Activated T-helper 2 cell treated with anti-CD3 and anti-CD28 coated beads, Interferon-gamma antibody, Interleukin-2, Interleukin-4, amounts not matched to agents 10 μg/mL and 5 μg/mL and 100 μg/mL, durations not matched to agents 14 hours and 24 hours and 36 hours (primary cell): ENCODE results near the gene PCYT1A. TPM values are rescaled to one million over a fixed set of nuclear protein-coding genes. Genes with fewer than 3 reads are reported as not detected.
"Not testable (repeated sequence)": the region's sequence is repeated elsewhere in the genome, so short reads cannot be mapped to it uniquely, and the experiment has no call there.

Experiments used
- DNase-seq: peaks from one replicate; pipeline ENCODE4 v3.0.0; 2021; ENCODE audit warnings: low spot score
- H3K27ac Mint-ChIP-seq: one replicate; pipeline ENCODE4 v1.8.0; 2021; ENCODE audit warnings: mixed read lengths
- H3K27me3 Mint-ChIP-seq: one replicate; pipeline ENCODE4 v1.8.0; 2021; ENCODE audit warnings: low read depth, mixed read lengths
- H3K36me3 Mint-ChIP-seq: one replicate; pipeline ENCODE4 v1.8.0; 2021; ENCODE audit warnings: low read depth, mixed read lengths
- H3K4me1 Mint-ChIP-seq: one replicate; pipeline ENCODE4 v1.8.0; 2021; ENCODE audit warnings: low read depth, mixed read lengths
- H3K4me3 Mint-ChIP-seq: one replicate; pipeline ENCODE4 v1.8.0; 2021; ENCODE audit warnings: low read depth, mild to moderate bottlenecking, moderate library complexity, mixed read lengths
- H3K9me3 Mint-ChIP-seq: one replicate; pipeline ENCODE4 v1.8.0; 2021; ENCODE audit warnings: mixed read lengths
- intact Hi-C: fragments of 100-400 bp; cut with micrococcal nuclease; formaldehyde crosslinking; loops from one replicate; pipeline ENCODE4 v1.15.1; 2023
- total RNA-seq: library from RNA; stranded (reverse); gene quantifications from 2 replicates; pipeline ENCODE4 v1.2.3, GENCODE V29; 2022

PCYT1A gene
- total RNA-seq, 1 donor from 2014 or later: 53.7 TPM

DNA sequence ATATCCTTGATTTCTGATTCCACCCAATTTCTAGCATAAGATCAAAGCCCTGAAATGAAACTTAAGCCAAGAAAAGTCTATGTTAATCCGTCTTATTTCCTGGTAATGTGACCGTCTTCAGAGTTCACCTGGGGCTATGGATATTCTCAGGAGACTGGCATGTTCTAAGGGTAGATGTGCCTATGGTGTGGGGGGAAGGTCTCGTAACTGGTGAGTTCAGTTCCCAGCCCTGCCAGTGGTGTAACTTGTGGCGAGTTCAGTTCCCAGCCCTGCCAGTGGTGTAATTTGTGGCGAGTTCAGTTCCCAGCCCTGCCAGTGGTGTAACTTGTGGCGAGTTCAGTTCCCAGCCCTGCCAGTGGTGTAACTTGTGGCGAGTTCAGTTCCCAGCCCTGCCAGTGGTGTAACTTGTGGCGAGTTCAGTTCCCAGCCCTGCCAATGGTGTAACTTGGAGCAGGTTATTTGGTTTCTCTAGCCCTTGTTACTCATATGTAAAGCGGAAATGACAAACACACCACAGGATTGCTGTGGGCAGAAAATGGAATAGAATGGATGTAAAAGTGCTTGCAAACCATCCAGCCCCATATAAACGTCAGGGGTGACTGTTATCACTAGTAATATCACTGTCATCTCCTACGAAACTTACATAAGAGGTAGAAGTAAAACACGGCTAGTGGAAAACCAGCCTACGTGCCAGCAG, 40.8 kb downstream of the PCYT1A start:
- H3K27ac Mint-ChIP-seq: peak overlapping the region; percentile 16
- H3K36me3 Mint-ChIP-seq: peaks cover 50% of the 10 kb centered on the region
- H3K4me3 Mint-ChIP-seq: no peak overlapping the region
- H3K27me3 Mint-ChIP-seq: no peaks in the 10 kb centered on the region
- H3K4me1 Mint-ChIP-seq: no peaks in the 10 kb centered on the region
- DNase-seq: no peak
- H3K9me3 Mint-ChIP-seq: no peaks in the 10 kb centered on the region
- intact Hi-C loops: no loop called here

DNA sequence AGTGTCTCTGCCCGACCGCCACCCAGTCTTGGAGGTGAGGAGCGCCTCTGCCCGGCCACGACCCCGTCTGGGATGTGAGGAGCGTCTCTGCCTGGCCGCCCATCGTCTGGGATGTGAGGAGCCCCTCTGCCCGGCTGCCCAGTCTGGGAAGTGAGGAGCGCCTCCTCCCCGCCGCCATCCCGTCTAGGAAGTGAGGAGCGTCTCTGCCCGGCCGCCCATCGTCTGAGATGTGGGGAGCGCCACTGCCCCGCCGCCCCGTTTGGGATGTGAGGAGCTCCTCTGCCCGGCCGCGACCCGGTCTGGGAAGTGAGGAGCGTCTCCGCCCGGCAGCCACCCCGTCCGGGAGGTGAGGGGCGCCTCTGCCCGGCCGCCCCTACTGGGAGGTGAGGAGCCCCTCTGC, 43.4 kb downstream of the PCYT1A start:
- DNase-seq, intact Hi-C loops, H3K27ac Mint-ChIP-seq, H3K27me3 Mint-ChIP-seq, H3K4me3 Mint-ChIP-seq, H3K9me3 Mint-ChIP-seq, H3K4me1 Mint-ChIP-seq: not testable (repeated sequence)
- H3K36me3 Mint-ChIP-seq: peaks cover 57% of the 10 kb centered on the region

DNA sequence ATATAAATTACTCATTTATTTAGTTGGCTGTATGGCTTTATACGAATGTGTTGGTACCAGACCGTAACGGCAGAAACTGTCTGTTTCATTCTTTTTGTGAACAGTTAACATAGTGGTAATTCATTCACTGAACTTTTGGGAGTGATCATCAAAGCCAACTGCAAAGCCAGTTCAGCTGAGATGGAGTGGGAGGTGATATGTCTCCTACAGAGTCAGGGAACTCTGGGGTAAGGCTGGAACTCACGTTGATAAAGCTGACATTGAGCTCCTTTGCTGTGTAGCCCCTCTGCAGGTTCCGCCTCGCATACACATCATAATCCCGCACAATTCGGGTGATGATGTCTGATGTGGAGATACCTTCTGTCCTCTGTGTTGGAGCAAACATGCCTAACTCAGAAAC, 45.8 kb downstream of the PCYT1A start:
- H3K27ac Mint-ChIP-seq: no peak overlapping the region

DNA sequence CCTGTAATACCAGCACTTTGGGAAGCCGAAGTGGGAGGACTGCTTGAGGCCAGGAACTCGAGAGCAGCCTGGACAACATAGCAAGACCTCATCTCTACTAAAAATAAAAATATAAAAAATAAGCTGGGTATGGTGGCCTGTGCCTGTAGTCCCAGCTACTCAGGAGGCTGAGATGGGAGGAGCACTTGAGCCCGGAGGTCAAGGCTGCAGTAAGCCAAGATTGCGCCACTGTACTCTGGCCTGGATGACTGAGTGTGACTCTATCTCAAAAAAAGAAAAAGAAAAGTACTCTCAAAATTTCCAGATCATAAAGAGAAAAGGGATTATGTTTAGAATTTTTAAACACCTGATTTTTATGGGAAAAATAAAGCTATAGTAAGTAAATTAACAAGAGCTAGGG, 47.1 kb downstream of the PCYT1A start:
- Mint-ChIP-seq H3K4me1 (peaks cover 2% of the 10 kb centered on the region), H3K9me3 (no peaks in the 10 kb centered on the region)
- intact Hi-C loops: no loop called here

More for the DNA sequence above, 45.8 kb downstream of the PCYT1A start:
- intact Hi-C loops: no loop called here
- DNase-seq: no peak
- Mint-ChIP-seq H3K4me3 (no peak overlapping the region), H3K27me3 (no peaks in the 10 kb centered on the region), H3K4me1 (peaks cover 2% of the 10 kb centered on the region), H3K9me3 (no peaks in the 10 kb centered on the region), H3K36me3 (peaks cover 64% of the 10 kb centered on the region)

DNA sequence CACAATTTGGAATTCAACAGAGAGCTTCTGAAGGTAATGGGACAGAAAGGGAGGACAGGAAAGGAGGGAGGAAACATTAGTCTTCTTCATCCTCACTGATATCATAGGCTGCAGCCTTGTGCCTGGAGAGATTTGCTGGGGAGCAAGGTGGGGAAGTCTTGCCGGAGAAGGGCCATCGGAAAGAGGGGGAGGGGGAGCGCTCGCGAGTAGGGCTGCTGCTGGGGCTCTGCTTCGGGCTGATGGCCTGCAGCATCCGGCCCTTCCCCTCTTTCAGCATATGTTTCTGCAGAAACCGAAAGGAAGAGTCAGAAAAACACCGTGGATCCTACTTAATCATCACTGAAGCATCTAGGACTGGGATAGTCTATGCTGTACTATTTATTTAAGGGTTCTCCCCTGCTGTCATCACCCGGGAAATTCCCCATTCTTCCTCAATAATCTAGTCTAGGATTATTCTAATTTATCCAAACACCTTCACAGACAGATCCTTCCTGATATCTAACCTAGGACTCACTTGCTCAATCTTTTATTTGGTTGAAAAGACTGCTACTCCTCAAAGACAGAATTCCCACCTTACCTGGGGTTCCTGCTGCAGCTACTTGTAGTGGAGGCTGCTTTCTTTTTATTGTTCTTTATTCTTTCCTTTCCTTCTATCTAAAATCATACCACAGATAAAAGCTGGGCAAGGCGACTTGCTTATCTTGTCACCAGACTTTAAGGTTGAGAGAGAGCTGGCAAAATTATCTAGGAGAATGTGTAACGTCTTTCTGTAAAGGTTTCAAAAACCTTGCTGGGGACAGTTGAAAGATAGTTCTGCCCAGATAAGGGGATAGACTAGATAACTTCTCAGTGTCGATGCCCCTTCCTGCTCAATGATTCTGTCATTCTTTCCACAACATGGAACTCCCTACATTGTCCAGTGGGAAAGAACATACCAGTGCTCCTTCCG, 48.6 kb downstream of the PCYT1A start:
- H3K36me3 Mint-ChIP-seq: peaks cover 68% of the 10 kb centered on the region
- H3K9me3 Mint-ChIP-seq: no peaks in the 10 kb centered on the region
- H3K27ac Mint-ChIP-seq: no peak overlapping the region
- no peak for DNase-seq
- intact Hi-C loops: no loop called here
- H3K4me1 Mint-ChIP-seq: peaks cover 2% of the 10 kb centered on the region
- H3K4me3 Mint-ChIP-seq: no peak overlapping the region
- H3K27me3 Mint-ChIP-seq: no peaks in the 10 kb centered on the region

More for the DNA sequence above, 47.1 kb downstream of the PCYT1A start:
- peaks cover 66% of the 10 kb centered on the region for H3K36me3 Mint-ChIP-seq
- H3K4me3 Mint-ChIP-seq: no peak overlapping the region
- H3K27me3 Mint-ChIP-seq: no peaks in the 10 kb centered on the region
- DNase-seq: no peak
- no peak overlapping the region for H3K27ac Mint-ChIP-seq

DNA sequence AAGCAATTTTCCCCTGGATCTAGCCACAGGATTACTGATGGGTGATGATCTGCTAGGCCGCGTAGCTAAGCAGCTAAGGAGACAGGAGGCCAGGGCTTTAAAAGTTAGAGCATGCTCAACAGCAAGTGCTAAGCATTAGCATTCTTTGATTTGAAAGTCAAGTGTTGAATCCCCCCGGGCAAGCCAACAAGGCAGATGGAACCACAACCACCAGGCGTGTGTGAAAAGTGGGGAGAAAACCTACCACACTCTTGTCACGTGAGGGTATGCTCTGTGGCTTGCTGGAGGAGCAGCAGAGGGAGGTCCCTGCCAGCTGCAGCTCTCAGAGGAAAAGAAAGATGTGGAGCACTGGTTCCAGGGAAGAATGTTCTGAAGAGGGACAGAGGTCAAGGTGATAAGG, 50.3 kb downstream of the PCYT1A start:
- Mint-ChIP-seq H3K36me3 (peaks cover 57% of the 10 kb centered on the region), H3K4me1 (peaks cover 12% of the 10 kb centered on the region), H3K4me3 (no peak overlapping the region), H3K27ac (no peak overlapping the region), H3K27me3 (no peaks in the 10 kb centered on the region), H3K9me3 (no peaks in the 10 kb centered on the region)
- DNase-seq: no peak
- intact Hi-C loops: no loop called here

DNA sequence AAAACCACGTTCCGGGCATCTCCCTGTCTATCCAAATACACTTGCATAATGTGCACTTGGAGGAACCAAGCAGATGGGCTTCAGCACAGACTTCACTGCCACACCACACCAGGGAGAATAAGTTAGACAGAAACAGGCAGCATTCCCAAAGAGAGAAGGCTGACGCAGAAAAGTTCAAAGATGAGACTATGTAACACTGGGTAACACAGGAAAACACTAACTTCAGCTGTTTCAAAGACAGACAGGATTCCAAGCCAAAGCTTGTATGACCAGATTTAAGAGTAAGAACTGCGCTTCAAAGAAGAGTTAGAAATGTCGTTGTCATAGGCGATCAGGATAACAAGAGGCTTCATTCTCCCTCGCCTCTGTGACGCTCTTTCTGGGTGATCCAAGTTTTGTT, 51.3 kb downstream of the PCYT1A start:
- no peak overlapping the region for H3K27ac Mint-ChIP-seq
- H3K27me3 Mint-ChIP-seq: no peaks in the 10 kb centered on the region
- intact Hi-C loops: no loop called here
- H3K4me3 Mint-ChIP-seq: no peak overlapping the region
- DNase-seq: no peak
- peaks cover 47% of the 10 kb centered on the region for H3K36me3 Mint-ChIP-seq
- no peaks in the 10 kb centered on the region for H3K9me3 Mint-ChIP-seq
- H3K4me1 Mint-ChIP-seq: peaks cover 12% of the 10 kb centered on the region

DNA sequence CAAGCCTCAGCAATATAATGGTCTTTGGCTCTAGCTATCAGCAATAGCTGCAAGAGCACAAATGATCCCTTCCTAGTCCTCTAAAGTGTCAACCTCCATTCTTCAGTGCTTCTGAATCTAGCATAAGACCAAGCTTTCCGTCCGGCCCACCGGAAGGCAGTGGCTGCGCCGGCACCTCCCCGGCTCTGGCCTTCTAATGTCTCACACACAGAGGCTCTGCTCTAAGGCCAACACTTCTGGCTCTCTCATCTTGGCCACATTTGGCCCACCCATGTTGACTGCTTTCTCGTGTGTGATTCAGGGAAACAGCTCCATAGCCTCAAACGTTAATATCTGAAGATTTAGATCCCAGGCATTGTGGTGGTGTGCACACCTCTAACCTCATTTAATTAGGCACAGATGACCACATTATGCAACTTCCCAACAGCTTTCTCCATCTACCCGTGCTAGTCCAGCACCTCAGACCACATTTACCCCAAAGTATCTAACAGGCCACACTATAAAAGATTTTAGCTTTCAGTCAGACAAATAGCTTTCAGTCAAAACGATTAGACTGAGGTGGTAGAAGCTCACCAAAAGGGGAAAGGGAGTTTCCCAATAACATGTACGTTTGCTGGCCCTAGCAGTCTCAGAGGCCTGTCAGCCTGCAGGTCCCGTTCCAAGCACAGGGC, 51.9 kb downstream of the PCYT1A start:
- H3K4me1 Mint-ChIP-seq: peaks cover 12% of the 10 kb centered on the region
- H3K9me3 Mint-ChIP-seq: no peaks in the 10 kb centered on the region
- no peak overlapping the region for H3K4me3 Mint-ChIP-seq
- no peak for DNase-seq
- H3K36me3 Mint-ChIP-seq: peaks cover 44% of the 10 kb centered on the region
- H3K27me3 Mint-ChIP-seq: no peaks in the 10 kb centered on the region
- intact Hi-C loops: no loop called here
- no peak overlapping the region for H3K27ac Mint-ChIP-seq

DNA sequence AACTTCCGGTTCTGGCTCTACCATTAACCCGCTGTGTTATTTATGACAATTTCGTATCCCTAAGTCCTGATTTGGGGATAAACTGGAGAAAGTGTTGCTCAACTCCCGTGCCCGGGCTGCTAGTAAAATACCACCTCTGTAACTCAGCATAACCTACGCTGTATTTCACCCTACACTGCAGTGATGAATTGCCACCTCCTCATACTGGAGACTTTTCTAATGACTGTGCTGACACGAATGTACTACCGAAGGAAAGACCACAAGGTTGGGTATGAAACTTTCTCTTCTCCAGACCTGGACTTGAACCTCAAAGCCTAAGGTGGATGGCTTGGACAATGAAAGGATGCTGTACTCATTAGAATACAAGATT, 54.7 kb downstream of the PCYT1A start:
- Mint-ChIP-seq H3K4me3 (no peak overlapping the region), H3K4me1 (peaks cover 12% of the 10 kb centered on the region), H3K36me3 (peaks cover 25% of the 10 kb centered on the region), H3K9me3 (no peaks in the 10 kb centered on the region), H3K27ac (no peak overlapping the region), H3K27me3 (no peaks in the 10 kb centered on the region)
- intact Hi-C loops: no loop called here
- no peak for DNase-seq

DNA sequence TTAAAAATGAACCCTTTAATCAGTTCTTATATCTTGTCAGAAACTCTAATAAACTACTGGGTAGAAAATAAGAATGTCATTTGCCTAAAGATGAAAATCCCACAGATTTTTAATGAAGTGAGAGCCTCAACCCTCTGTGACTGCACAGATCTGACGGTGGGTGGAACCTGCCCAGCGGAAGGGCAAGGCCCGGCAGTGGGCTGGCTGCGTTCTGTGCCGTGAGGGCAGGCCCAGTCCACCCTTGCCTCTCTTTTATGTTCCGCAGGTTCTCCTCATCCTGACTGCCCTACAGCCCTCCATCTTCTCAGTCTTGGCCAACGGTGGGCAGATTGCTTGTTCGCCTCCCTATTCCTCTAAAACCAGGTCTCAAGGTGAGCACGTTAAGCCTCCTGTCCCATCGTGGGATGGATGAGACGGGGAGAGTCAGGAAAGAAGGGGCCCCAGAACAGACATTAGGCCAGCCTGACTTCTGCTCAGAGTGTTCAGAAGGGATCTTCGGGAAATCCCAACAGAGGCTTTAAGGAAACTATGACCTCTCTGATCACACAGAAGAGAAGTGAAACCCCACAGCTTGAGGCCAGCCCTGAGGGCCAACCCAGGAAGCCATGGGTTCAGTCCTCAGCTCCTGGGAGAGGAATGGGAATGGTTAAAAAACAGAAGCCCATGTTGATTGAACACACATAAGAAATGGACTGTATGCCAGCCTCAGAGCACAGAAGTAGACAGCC, 55.2 kb downstream of the PCYT1A start:
- Mint-ChIP-seq H3K4me3 (no peak overlapping the region), H3K27ac (peak overlapping the region; percentile 42), H3K9me3 (no peaks in the 10 kb centered on the region), H3K36me3 (peaks cover 23% of the 10 kb centered on the region), H3K27me3 (no peaks in the 10 kb centered on the region), H3K4me1 (peaks cover 12% of the 10 kb centered on the region)
- intact Hi-C loops: no loop called here
- no peak for DNase-seq

DNA sequence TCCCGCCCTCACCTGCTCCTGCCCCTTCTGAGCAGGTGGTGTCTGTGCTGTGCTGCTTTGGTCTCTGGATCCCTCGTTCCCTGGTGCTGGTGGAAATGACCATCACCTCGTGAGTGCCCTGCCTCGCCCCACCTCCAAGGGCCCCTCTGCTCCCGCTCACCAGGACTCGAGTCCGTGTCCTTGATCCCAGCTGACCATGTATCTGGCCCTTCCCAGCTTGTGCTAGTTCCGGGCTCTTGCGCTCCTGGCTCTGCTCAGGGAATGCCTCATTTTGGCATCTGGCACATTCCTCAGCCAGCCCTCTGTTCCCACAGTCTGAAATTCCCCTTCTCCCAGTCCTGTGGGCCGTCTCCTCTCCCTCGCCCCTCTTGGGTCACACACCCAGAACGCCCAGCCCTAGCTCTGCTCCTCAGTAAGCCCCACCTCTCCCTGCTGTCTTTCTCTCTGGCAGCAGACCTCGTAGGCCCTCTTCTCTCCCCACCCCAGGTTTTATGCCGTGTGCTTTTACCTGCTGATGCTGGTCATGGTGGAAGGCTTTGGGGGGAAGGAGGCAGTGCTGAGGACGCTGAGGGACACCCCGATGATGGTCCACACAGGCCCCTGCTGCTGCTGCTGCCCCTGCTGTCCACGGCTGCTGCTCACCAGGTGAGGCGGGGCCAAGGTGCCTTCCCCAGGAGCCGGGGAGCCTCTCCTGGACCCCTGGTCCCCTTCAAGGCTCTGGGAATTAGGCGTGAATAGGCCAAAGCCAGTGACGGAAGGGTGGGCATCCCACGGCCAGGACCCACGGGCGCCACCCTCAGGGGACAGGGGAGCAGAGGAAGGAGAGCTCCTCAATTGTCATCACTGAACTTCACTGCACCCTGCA, 59.7 kb downstream of the PCYT1A start:
- no peaks in the 10 kb centered on the region for H3K9me3 Mint-ChIP-seq
- H3K4me1 Mint-ChIP-seq: peaks cover 5% of the 10 kb centered on the region
- intact Hi-C loops: no loop called here
- peaks cover 4% of the 10 kb centered on the region for H3K27me3 Mint-ChIP-seq
- no peak overlapping the region for H3K4me3 Mint-ChIP-seq
- DNase-seq: no peak
- no peaks in the 10 kb centered on the region for H3K36me3 Mint-ChIP-seq
- H3K27ac Mint-ChIP-seq: no peak overlapping the region

DNA sequence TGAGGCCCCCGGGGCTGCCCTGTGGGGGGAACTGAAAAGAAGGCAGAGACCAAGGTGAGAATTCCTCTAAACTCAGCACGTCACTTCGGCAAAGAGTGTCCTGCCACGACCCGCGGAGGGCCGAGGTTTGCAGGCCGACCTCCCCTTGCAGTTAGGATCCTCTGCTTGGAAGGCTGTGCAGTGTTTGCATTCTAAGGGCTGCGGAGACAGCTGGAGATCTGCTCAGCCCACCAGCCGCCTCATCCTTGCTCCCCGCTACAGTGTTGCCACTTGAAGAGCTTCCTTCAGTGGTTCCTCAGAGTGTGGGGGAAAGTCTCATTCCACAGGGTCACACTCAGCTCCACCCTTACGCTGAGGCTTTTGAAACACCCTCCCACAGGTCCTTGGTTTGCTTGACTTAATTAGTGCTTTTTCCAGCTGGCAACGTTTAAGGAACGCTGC, 60.4 kb downstream of the PCYT1A start:
- Mint-ChIP-seq H3K36me3 (no peaks in the 10 kb centered on the region), H3K4me3 (no peak overlapping the region)
- intact Hi-C loops: no loop called here

More for the DNA sequence above, 60.4 kb downstream of the PCYT1A start:
- DNase-seq: no peak
- Mint-ChIP-seq H3K27ac (no peak overlapping the region), H3K27me3 (peaks cover 5% of the 10 kb centered on the region), H3K9me3 (no peaks in the 10 kb centered on the region), H3K4me1 (no peaks in the 10 kb centered on the region)
